DND-41 (cell line): Measurements from ENCODE around the gene COX18.

ENCODE experiments used
- ATAC-seq: fragments of 200-7000 bp; cut with Tn5 transposase; 3 replicates; pipeline ENCODE4 v1.9.1; 2021; ENCODE audit warnings: low read depth; ENCODE audit not compliant: insufficient read depth
- DNase-seq: peaks from one replicate; pipeline ENCODE4 v3.0.0-alpha.2; 2020
- H2AFZ ChIP-seq: 2 replicates; pipeline ENCODE4 v1.6.0; 2012; ENCODE audit warnings: low read depth, low read length
- H3K27ac ChIP-seq: 2 replicates; pipeline ENCODE4 v1.5.1; 2012; ENCODE audit warnings: low read length, inconsistent platforms
- H3K27me3 ChIP-seq: fragments of 200-600 bp; sonication (generic); 2 replicates; pipeline ENCODE4 v1.6.0; 2012; ENCODE audit warnings: low read length, mild to moderate bottlenecking, inconsistent platforms; ENCODE audit not compliant: insufficient read depth, poor library complexity
- H3K36me3 ChIP-seq: 2 replicates; pipeline ENCODE4 v1.5.1; 2012; ENCODE audit warnings: low read length, inconsistent platforms; ENCODE audit not compliant: insufficient read depth
- H3K4me1 ChIP-seq: 2 replicates; pipeline ENCODE4 v1.5.1; 2012; ENCODE audit warnings: mild to moderate bottlenecking, low read length; ENCODE audit not compliant: insufficient read depth
- H3K4me2 ChIP-seq: 2 replicates; pipeline ENCODE4 v1.6.0; 2012; ENCODE audit warnings: mild to moderate bottlenecking, moderate library complexity, low read length, inconsistent platforms; ENCODE audit not compliant: insufficient read depth
- H3K4me3 ChIP-seq, 2 experiments: fragments of 200-600 bp in 1 of 2; shearing (Covaris generic) in 1 of 2; 2 replicates each; pipeline ENCODE4 v1.5.1; 2012 to 2016; ENCODE audit warnings: inconsistent platforms in 2 of 2, low read length in 2 of 2, mild to moderate bottlenecking in 2 of 2, low read depth in 1 of 2, moderate library complexity in 1 of 2
- H3K79me2 ChIP-seq: 2 replicates; pipeline ENCODE4 v1.6.0; 2012; ENCODE audit warnings: low read length, inconsistent platforms; ENCODE audit not compliant: insufficient read depth
- H3K9ac ChIP-seq: 2 replicates; pipeline ENCODE4 v1.6.0; 2012; ENCODE audit warnings: low read depth, mild to moderate bottlenecking, inconsistent platforms, low read length, moderate library complexity
- H3K9me3 ChIP-seq: 2 replicates; pipeline ENCODE4 v1.5.1; 2012; ENCODE audit warnings: low read length, moderate library complexity, mild to moderate bottlenecking, inconsistent platforms; ENCODE audit not compliant: insufficient read depth, severe bottlenecking
- H4K20me1 ChIP-seq: 2 replicates; pipeline ENCODE4 v1.6.0; 2012; ENCODE audit warnings: low read length; ENCODE audit not compliant: insufficient read depth
- EZH2 ChIP-seq: IDR thresholded peaks from 3 replicates; pipeline ENCODE4 v1.6.1; 2012; ENCODE audit warnings: borderline replicate concordance, low read depth, mild to moderate bottlenecking, moderate library complexity, low read length, inconsistent platforms; ENCODE audit not compliant: severe bottlenecking
- TF ChIP-seq, protein P1 (sequence below): IDR thresholded peaks from 2 replicates; pipeline ENCODE4 v1.5.1; 2012; ENCODE audit warnings: borderline replicate concordance, low read length, moderate library complexity, mild to moderate bottlenecking; ENCODE audit not compliant: poor library complexity, severe bottlenecking; ENCODE audit errors: extremely low read depth

The COX18 gene, protein sequence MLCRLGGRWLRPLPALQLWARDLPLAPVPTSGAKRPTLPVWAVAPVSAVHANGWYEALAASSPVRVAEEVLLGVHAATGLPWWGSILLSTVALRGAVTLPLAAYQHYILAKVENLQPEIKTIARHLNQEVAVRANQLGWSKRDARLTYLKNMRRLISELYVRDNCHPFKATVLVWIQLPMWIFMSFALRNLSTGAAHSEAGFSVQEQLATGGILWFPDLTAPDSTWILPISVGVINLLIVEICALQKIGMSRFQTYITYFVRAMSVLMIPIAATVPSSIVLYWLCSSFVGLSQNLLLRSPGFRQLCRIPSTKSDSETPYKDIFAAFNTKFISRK

DNA sequence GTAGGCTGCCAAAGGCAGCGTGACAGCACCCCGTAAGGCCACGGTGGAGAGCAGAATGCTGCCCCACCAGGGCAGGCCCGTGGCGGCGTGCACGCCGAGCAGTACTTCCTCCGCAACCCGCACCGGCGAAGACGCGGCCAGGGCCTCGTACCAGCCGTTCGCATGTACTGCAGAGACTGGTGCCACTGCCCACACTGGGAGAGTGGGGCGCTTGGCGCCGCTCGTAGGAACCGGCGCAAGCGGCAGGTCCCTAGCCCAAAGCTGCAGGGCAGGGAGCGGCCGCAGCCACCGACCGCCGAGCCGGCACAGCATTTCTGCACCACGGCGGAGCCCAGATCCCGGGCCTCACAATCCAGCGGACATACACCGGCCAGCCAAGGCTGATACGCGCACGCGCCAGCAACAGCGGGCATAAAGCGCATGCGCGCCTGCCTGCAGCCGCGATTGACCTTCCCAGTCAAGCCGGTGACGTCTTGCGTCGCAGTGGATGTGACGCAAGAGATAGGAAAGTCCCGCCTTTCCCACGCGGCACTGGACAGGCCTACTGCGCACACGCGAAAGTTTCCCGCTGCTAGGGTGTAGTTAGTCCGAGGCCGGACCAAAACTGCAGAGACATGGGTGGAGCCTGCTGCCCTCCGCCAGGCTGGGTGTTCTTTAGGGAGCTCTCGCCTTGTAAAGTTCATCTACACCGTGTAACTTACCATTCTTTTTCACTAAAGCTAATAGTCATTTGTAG lies at the start of gene COX18:
Gene COX18 (minus strand): TSS at position 379 of the 736 bp plus-strand sequence. CDS start 67 bp downstream, at position 312.
- Histone ChIP-seq H3K27ac (peak within 1 kb of the TSS; percentile 89), H3K36me3 (peaks cover 23% of the 10 kb centered on the region), H4K20me1 (no peaks in the 10 kb centered on the region), H3K9me3 (no peaks in the 10 kb centered on the region), H3K4me1 (peaks cover 34% of the 10 kb centered on the region), H3K4me2 (peak within 1 kb of the TSS; percentile 68), H3K79me2 (peaks cover 37% of the 10 kb centered on the region), H2AFZ (peak within 1 kb of the TSS; percentile 87), H3K9ac (peak within 1 kb of the TSS; percentile 82), H3K4me3 (peak within 1 kb of the TSS; percentile 34 to 79), H3K27me3 (no peaks in the 10 kb centered on the region)
- ATAC-seq, result peak; percentile 80
- DNase-seq, result peak; percentile 94
- TF ChIP-seq, protein P1, sequence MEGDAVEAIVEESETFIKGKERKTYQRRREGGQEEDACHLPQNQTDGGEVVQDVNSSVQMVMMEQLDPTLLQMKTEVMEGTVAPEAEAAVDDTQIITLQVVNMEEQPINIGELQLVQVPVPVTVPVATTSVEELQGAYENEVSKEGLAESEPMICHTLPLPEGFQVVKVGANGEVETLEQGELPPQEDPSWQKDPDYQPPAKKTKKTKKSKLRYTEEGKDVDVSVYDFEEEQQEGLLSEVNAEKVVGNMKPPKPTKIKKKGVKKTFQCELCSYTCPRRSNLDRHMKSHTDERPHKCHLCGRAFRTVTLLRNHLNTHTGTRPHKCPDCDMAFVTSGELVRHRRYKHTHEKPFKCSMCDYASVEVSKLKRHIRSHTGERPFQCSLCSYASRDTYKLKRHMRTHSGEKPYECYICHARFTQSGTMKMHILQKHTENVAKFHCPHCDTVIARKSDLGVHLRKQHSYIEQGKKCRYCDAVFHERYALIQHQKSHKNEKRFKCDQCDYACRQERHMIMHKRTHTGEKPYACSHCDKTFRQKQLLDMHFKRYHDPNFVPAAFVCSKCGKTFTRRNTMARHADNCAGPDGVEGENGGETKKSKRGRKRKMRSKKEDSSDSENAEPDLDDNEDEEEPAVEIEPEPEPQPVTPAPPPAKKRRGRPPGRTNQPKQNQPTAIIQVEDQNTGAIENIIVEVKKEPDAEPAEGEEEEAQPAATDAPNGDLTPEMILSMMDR, result peak; percentile 36
- TF ChIP-seq EZH2, result no peak

DNA sequence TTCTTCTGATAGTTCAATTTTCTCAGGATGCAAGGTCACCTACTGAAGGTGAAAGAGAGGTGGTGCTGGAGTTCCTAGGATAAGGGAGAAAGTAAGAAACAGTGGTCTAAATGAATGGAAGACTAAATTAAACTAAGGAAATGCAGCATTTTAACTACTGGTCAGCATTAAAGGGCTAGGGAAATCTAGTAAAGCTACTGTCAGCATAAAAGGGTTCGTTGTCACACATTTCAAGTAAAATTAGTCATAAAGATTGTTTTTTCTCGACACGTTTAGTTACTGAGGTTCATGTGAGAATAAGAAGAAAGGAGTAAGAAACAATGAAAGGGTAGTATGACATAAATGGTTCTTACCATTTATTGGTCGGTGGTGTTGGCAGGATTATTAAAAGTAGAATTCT lies 40.0 kb upstream of the COX18 start:
- Histone ChIP-seq H3K9ac (no peak overlapping the region), H3K27ac (no peak overlapping the region), H3K79me2 (no peaks in the 10 kb centered on the region), H4K20me1 (no peaks in the 10 kb centered on the region), H3K4me3 (no peak overlapping the region), H3K9me3 (no peaks in the 10 kb centered on the region), H2AFZ (no peak overlapping the region), H3K27me3 (no peaks in the 10 kb centered on the region), H3K4me1 (no peaks in the 10 kb centered on the region), H3K4me2 (no peak overlapping the region), H3K36me3 (peaks cover 66% of the 10 kb centered on the region)
- ATAC-seq, result no peak
- no peak for TF ChIP-seq EZH2
- TF ChIP-seq, protein P1, result no peak
- DNase-seq, result no peak

DNA sequence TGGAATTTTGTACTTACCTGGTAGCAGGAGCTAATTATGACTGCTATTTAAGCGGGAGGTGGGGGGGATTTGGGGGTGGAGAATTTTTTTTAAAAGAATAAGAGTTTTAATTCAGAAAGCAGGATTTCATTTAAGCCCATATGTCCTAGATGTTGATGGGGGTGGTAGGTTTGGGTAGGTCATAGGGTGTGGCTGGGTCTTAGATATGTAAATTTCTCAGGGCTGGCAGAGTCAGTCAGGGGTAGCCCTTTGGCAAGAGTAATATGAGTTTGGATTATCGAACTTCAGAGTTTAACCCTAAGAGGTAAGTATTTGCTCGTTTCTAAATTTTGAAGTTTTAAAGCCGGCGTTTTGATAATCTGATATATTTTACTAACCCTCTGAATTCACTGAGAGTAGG lies 35.2 kb upstream of the COX18 start:
- no peak for ATAC-seq
- Histone ChIP-seq H3K27ac (no peak overlapping the region), H3K36me3 (peaks cover 69% of the 10 kb centered on the region)

More for the DNA sequence above, 35.2 kb upstream of the COX18 start:
- Histone ChIP-seq H3K9ac (no peak overlapping the region), H4K20me1 (no peaks in the 10 kb centered on the region), H3K4me3 (no peak overlapping the region), H3K4me2 (no peak overlapping the region), H3K27me3 (no peaks in the 10 kb centered on the region), H3K9me3 (no peaks in the 10 kb centered on the region), H2AFZ (no peak overlapping the region), H3K4me1 (no peaks in the 10 kb centered on the region), H3K79me2 (no peaks in the 10 kb centered on the region)
- DNase-seq, result no peak
- TF ChIP-seq, protein P1, result no peak
- TF ChIP-seq EZH2, result no peak
